Measurements from ENCODE around the gene SOHLH2.

Gene SOHLH2

GRCh38 chr13:36129539-36129938 lies 84.8 kb downstream of the SOHLH2 start:
- no peak for TF ChIP-seq CTCF (IDR thresholded peaks at IDR 0.05)
- Histone ChIP-seq H3K27ac (no peak overlapping the region), H3K27me3 (peaks cover 62% of the 10 kb centered on the region), H3K4me1 (ENCODE audit: control insufficient read depth in 1 of 2, insufficient read depth in 1 of 2, low read depth in 1 of 2, low read length in 1 of 2) (no peaks in the 10 kb centered on the region), H3K4me3 (ENCODE audit: low read depth in 1 of 2, low read length in 1 of 2) (no peak overlapping the region), H3K9me3 (no peaks in the 10 kb centered on the region), H3K36me3 (no peaks in the 10 kb centered on the region)

- no peaks in the 10 kb centered on the region for H3K4me1 ChIP-seq (ENCODE audit: control insufficient read depth in 1 of 2, insufficient read depth in 1 of 2, low read depth in 1 of 2, low read length in 1 of 2)
- H3K9me3 ChIP-seq: no peaks in the 10 kb centered on the region
- no peak overlapping the region for H3K4me3 ChIP-seq (ENCODE audit: low read depth in 1 of 2, low read length in 1 of 2)
- no peak overlapping the region for H3K27ac ChIP-seq
- no peak for TF ChIP-seq CTCF (IDR thresholded peaks at IDR 0.05)
- no peaks in the 10 kb centered on the region for H3K36me3 ChIP-seq
- H3K27me3 ChIP-seq: peaks cover 36% of the 10 kb centered on the region
These were observed 87.9 kb downstream of the SOHLH2 start for GRCh38 chr13:36126491-36126890.

- H3K4me3 ChIP-seq (ENCODE audit: low read depth in 1 of 2, low read length in 1 of 2): no peak overlapping the region
- no peaks in the 10 kb centered on the region for H3K4me1 ChIP-seq (ENCODE audit: control insufficient read depth in 1 of 2, insufficient read depth in 1 of 2, low read depth in 1 of 2, low read length in 1 of 2)
- TF ChIP-seq CTCF (IDR thresholded peaks at IDR 0.05): no peak
- peaks cover 30% of the 10 kb centered on the region for H3K27me3 ChIP-seq
- H3K9me3 ChIP-seq: no peaks in the 10 kb centered on the region
- no peaks in the 10 kb centered on the region for H3K36me3 ChIP-seq
- H3K27ac ChIP-seq: no peak overlapping the region
These were observed 88.5 kb downstream of the SOHLH2 start for GRCh38 chr13:36125841-36126240.

GRCh38 chr13:36124236-36124822 lies 90.0 kb downstream of the SOHLH2 start:
- Histone ChIP-seq H3K36me3 (no peaks in the 10 kb centered on the region), H3K4me3 (ENCODE audit: low read depth in 1 of 2, low read length in 1 of 2) (no peak overlapping the region), H3K27ac (no peak overlapping the region), H3K27me3 (peaks cover 14% of the 10 kb centered on the region), H3K4me1 (ENCODE audit: control insufficient read depth in 1 of 2, insufficient read depth in 1 of 2, low read depth in 1 of 2, low read length in 1 of 2) (no peaks in the 10 kb centered on the region), H3K9me3 (no peaks in the 10 kb centered on the region)
- no peak for TF ChIP-seq CTCF (IDR thresholded peaks at IDR 0.05)

Measured in neutrophil (primary cell).